GM11168 (cell line): ENCODE data around the gene DLL4.

Experiments
- in situ Hi-C: fragments of 300-500 bp; cut with MboI; formaldehyde crosslinking; loops from one replicate; pipeline ENCODE4 v1.12.0; 2022; ENCODE audit warnings: low sequenced_read_pairs; ENCODE audit not compliant: unreplicated experiment

DLL4 gene

GRCh38 chr15:40925863-40926658, 3.1 kb upstream of the DLL4 start:
- in situ Hi-C loops = no loop called here

GRCh38 chr15:40926659-40927494, 2.3 kb upstream of the DLL4 start:
- in situ Hi-C loops = no loop called here

GRCh38 chr15:40927495-40927872, 1.7 kb upstream of the DLL4 start:
- in situ Hi-C loops = no loop called here

- in situ Hi-C loops = no loop called here
Observed at GRCh38 chr15:40927873-40928806, 1.0 kb upstream of the DLL4 start.

DNA sequence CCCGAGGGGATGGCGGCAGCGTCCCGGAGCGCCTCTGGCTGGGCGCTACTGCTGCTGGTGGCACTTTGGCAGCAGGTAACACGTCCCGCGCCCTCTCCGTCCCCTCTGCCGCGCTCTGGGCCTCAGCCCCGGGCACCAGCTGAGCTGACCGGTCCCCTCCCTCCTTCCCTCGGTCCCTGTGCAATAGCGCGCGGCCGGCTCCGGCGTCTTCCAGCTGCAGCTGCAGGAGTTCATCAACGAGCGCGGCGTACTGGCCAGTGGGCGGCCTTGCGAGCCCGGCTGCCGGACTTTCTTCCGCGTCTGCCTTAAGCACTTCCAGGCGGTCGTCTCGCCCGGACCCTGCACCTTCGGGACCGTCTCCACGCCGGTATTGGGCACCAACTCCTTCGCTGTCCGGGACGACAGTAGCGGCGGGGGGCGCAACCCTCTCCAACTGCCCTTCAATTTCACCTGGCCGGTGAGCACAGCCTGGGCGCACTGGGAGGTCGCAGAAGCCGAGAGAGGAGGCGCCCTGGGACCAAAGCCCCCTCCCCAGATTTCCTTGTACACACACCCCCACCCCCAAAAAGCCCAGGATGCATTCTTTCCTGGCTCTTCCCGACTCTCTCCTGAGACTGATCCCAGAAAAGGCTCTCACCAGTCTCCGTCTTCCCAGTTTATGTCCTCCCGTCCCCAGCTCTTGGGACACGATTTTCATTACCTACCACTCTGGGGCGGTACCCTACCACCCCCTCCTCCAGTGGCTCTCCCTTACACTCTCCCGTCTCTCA, 705 bp downstream of the DLL4 start:
- in situ Hi-C loops = no loop called here

- in situ Hi-C loops = no loop called here
Observed at GRCh38 chr15:40930430-40931299, 1.5 kb downstream of the DLL4 start.

- in situ Hi-C loops = no loop called here
Observed at GRCh38 chr15:40931300-40932142, 2.4 kb downstream of the DLL4 start.

DNA sequence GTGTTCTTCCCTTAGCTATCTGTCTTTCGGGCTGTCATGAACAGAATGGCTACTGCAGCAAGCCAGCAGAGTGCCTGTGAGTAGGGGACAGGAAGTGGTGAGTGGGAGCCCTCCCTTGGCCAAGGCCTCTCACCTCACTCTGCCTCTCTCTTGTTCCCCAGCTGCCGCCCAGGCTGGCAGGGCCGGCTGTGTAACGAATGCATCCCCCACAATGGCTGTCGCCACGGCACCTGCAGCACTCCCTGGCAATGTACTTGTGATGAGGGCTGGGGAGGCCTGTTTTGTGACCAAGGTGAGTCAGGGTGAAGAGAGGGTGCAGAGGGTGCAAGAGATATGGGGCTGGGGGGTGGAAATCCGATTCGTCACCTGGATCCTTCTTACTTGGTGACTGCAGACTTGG, 3.0 kb downstream of the DLL4 start:
- in situ Hi-C loops = no loop called here

DNA sequence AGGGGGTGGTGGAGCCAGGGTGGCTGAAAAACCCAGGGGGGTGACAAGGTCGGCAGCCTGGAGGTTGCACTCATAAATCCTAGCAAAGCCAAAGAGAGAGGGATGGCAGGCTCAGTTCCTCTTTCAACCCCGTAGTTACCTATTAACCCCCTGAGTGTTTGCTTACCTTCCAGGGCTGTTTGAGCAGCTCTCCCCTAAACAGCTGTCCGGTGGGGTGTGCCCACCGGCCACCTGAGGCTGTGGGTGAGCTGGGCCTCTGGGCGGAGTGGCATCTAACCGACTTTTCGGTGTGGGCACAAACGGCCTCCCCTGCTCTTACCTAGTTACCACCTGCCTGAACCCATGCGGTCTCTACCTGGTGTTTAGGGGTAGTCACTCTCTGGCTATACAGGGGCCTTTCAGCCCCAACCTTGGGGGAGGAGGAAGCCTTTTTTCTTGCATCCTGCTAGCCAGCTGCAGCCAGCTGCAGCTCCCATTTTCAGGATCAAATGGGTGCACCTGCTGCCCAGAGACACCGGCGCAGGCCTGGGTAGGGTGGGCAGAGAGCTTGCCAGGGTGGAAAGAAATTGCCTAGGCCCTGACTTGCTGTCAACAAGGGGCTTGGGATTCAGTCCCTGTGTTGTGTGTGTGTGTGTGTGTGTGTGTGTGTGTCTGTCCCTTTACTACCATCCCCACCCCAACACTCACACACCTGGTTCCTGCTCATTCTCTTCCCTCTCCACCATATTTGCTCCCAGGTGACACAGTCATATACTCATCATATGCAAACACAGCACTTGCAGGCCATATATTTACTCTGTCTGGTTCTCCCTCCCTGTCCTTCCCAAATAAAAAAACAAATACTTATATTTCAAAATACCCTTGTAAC, 3.7 kb downstream of the DLL4 start:
- in situ Hi-C loops = no loop called here

DNA sequence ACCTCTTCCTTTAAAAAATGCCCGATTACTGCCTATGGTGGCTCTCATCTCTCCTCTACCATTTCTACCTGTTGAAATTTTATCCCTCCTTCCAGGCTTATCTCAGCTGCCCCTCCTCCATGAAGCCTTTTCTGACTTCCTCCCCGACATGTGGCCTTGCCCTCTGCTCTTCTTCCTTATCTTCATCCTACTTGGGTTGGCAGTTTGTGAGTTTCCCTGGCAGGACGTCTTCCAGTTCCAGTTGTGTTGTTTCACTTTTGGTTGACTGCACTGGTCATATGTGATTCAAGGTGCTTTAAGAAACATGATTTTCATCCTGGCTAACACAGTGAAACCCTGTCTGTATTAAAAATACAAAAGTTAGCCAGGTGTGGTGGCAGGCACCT, 4.4 kb downstream of the DLL4 start:
- in situ Hi-C loops = no loop called here

DNA sequence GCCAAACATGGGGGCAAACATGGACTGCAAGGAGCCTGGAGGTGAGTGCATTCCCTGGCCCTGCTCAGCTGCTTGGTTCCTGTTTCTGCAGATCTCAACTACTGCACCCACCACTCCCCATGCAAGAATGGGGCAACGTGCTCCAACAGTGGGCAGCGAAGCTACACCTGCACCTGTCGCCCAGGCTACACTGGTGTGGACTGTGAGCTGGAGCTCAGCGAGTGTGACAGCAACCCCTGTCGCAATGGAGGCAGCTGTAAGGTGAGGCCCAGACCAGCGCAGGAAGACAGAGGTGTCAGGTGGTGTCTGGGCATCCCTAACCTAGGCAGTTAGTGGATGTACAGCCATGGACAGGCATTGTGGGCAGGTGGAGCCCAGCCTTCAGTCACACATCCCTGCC, 5.3 kb downstream of the DLL4 start:
- in situ Hi-C loops = no loop called here

DNA sequence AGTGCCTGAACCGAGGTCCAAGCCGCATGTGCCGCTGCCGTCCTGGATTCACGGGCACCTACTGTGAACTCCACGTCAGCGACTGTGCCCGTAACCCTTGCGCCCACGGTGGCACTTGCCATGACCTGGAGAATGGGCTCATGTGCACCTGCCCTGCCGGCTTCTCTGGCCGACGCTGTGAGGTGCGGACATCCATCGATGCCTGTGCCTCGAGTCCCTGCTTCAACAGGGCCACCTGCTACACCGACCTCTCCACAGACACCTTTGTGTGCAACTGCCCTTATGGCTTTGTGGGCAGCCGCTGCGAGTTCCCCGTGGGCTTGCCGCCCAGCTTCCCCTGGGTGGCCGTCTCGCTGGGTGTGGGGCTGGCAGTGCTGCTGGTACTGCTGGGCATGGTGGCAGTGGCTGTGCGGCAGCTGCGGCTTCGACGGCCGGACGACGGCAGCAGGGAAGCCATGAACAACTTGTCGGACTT, 7.1 kb downstream of the DLL4 start:
- in situ Hi-C loops = no loop called here

GRCh38 chr15:40936709-40937666, 7.8 kb downstream of the DLL4 start:
- in situ Hi-C loops = no loop called here

DNA sequence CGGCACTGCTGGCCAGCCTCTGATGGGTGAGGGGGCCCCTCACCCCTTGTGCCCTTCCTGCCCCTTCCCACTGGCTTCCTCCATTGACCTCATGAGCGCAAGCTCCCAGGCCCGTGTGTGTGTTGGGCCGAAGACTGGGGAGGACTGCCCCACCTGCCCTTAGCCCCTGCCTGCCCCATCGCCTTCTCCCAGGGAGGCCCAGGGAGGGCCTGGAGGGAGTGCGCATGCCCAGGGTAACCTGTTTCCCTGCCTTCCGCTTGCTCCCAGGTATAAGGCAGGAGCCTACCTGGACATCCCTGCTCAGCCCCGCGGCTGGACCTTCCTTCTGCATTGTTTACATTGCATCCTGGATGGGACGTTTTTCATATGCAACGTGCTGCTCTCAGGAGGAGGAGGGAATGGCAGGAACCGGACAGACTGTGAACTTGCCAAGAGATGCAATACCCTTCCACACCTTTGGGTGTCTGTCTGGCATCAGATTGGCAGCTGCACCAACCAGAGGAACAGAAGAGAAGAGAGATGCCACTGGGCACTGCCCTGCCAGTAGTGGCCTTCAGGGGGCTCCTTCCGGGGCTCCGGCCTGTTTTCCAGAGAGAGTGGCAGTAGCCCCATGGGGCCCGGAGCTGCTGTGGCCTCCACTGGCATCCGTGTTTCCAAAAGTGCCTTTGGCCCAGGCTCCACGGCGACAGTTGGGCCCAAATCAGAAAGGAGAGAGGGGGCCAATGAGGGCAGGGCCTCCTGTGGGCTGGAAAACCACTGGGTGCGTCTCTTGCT, 8.8 kb downstream of the DLL4 start:
- in situ Hi-C loops = no loop called here

DNA sequence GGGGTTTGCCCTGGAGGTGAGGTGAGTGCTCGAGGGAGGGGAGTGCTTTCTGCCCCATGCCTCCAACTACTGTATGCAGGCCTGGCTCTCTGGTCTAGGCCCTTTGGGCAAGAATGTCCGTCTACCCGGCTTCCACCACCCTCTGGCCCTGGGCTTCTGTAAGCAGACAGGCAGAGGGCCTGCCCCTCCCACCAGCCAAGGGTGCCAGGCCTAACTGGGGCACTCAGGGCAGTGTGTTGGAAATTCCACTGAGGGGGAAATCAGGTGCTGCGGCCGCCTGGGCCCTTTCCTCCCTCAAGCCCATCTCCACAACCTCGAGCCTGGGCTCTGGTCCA, 9.4 kb downstream of the DLL4 start:
- in situ Hi-C loops = no loop called here
